Tibial artery (tissue), 4 donors: ENCODE data around the gene DNAJA3.
A peak's percentile ranks its signal among the peaks of the same experiment; 100 is the strongest.
"Not testable (repeated sequence)": the region's sequence is repeated elsewhere in the genome, so short reads cannot be mapped to it uniquely, and the experiment has no call there.

Source experiments
- DNase-seq, 2 donors: peaks; one replicate each; pipeline ENCODE4 v3.0.0-alpha.2; 2019
- H3K27ac ChIP-seq, 2 donors: fragments of 200-600 bp; sonication (generic) in 1 of 2; 1 replicate in 1 of 2; 2 replicates in 1 of 2; pipeline ENCODE4 v1.5.1; 2018 to 2019; ENCODE audit warnings: mild to moderate bottlenecking in 1 of 2
- H3K27me3 ChIP-seq, 2 donors: fragments of 200-600 bp; sonication (generic) in 1 of 2; one replicate each; pipeline versions ENCODE4 v1.5.1 to v1.6.0; 2016 to 2019
- H3K36me3 ChIP-seq, 3 donors: fragments of 200-600 bp; sonication (generic) in 2 of 3; one replicate each; pipeline ENCODE4 v1.5.1; 2016 to 2019; ENCODE audit warnings: mild to moderate bottlenecking in 2 of 3
- H3K4me1 ChIP-seq, 4 donors: fragments of 200-600 bp; sonication (generic) in 2 of 4; 1 replicate in 3 of 4; 2 replicates in 1 of 4; pipeline ENCODE4 v1.5.1; 2016 to 2019
- H3K4me3 ChIP-seq, 2 donors: fragments of 200-600 bp; sonication (generic) in 1 of 2; 1 replicate in 1 of 2; 2 replicates in 1 of 2; pipeline ENCODE4 v1.5.1; 2018 to 2019; ENCODE audit warnings: mild to moderate bottlenecking in 2 of 2
- H3K9me3 ChIP-seq, 3 donors: fragments of 200-600 bp; sonication (generic) in 1 of 3; one replicate each; pipeline ENCODE4 v1.5.1; 2016 to 2019
- CTCF ChIP-seq, 2 experiments: fragments of 200-600 bp in 1 of 2; fragments of 450-650 bp in 1 of 2; IDR thresholded peaks; one replicate each; pipeline ENCODE4 v1.5.1; 2017 to 2019; ENCODE audit warnings: antibody characterized with exemption in 2 of 2, mild to moderate bottlenecking in 1 of 2, moderate library complexity in 1 of 2
- intact Hi-C: fragments of 100-400 bp; cut with DNase I; formaldehyde crosslinking; loops from one replicate; pipeline ENCODE4 v1.15.0; 2023; ENCODE audit warnings: low total_unique reads

Gene DNAJA3

GRCh38 chr16:4390266-4391260, 35.1 kb upstream of the DNAJA3 start:
- no peak for TF ChIP-seq CTCF (IDR thresholded peaks at IDR 0.05)
- no peaks in the 10 kb centered on the region for H3K27me3 ChIP-seq
- peak overlapping the region; percentile 90 to 93 for H3K27ac ChIP-seq
- peaks cover 0 to 12% (median 5%) of the 10 kb centered on the region in 3 donors for H3K36me3 ChIP-seq
- no peaks in the 10 kb centered on the region for H3K9me3 ChIP-seq
- H3K4me1 ChIP-seq = peaks cover 0 to 81% (median 71%) of the 10 kb centered on the region in 4 donors
- intact Hi-C loops = loop anchor here (5.0 kb wide), 1 partner anchor 438 kb away; no protein-coding TSS in a partner anchor
- H3K4me3 ChIP-seq = no peak overlapping the region
- no peak for DNase-seq

GRCh38 chr16:4391631-4392381, 33.9 kb upstream of the DNAJA3 start:
- no peaks in the 10 kb centered on the region for H3K9me3 ChIP-seq
- intact Hi-C loops = loop anchor here (5.0 kb wide), 1 partner anchor 440 kb away; no protein-coding TSS in a partner anchor
- no peaks in the 10 kb centered on the region for H3K27me3 ChIP-seq
- H3K36me3 ChIP-seq = peaks cover 0 to 13% (median 5%) of the 10 kb centered on the region in 3 donors
- H3K4me3 ChIP-seq = no peak overlapping the region
- peaks cover 0 to 69% (median 58%) of the 10 kb centered on the region in 4 donors for H3K4me1 ChIP-seq
- DNase-seq = no peak
- peak overlapping the region; percentile 86 to 93 for H3K27ac ChIP-seq
- no peak for TF ChIP-seq CTCF (IDR thresholded peaks at IDR 0.05)

GRCh38 chr16:4392382-4393239, 33.1 kb upstream of the DNAJA3 start:
- H3K4me1 ChIP-seq = peaks cover 0 to 61% (median 50%) of the 10 kb centered on the region in 4 donors
- H3K4me3 ChIP-seq = no peak overlapping the region
- intact Hi-C loops = loop anchor here (5.0 kb wide), 1 partner anchor 440 kb away; no protein-coding TSS in a partner anchor
- DNase-seq = peak in 1 of 2 donors; percentile 78
- no peaks in the 10 kb centered on the region for H3K27me3 ChIP-seq
- no peak for TF ChIP-seq CTCF (IDR thresholded peaks at IDR 0.05)
- peak overlapping the region; percentile 86 to 93 for H3K27ac ChIP-seq
- no peaks in the 10 kb centered on the region for H3K9me3 ChIP-seq
- peaks cover 0 to 13% (median 5%) of the 10 kb centered on the region in 3 donors for H3K36me3 ChIP-seq

GRCh38 chr16:4393240-4393600, 32.4 kb upstream of the DNAJA3 start:
- Histone ChIP-seq H3K4me1 (peaks cover 0 to 55% (median 44%) of the 10 kb centered on the region in 4 donors), H3K9me3 (no peaks in the 10 kb centered on the region), H3K36me3 (peaks cover 0 to 13% (median 5%) of the 10 kb centered on the region in 3 donors), H3K4me3 (no peak overlapping the region), H3K27me3 (no peaks in the 10 kb centered on the region), H3K27ac (peak overlapping the region; percentile 86 to 93)
- peak in 1 of 2 experiments; percentile 25 for TF ChIP-seq CTCF (IDR thresholded peaks at IDR 0.05)
- intact Hi-C loops = loop anchor here (5.0 kb wide), 1 partner anchor 441 kb away; no protein-coding TSS in a partner anchor
- peak in 1 of 2 donors; percentile 86 for DNase-seq

GRCh38 chr16:4393850-4394249, 31.8 kb upstream of the DNAJA3 start:
- H3K36me3 ChIP-seq = peaks cover 0 to 13% (median 5%) of the 10 kb centered on the region in 3 donors
- not testable (repeated sequence) for H3K4me3 ChIP-seq

More at GRCh38 chr16:4393850-4394249, 31.8 kb upstream of the DNAJA3 start:
- not testable (repeated sequence) for DNase-seq, H3K27me3 ChIP-seq, H3K9me3 ChIP-seq
- peaks cover 0 to 54% (median 38%) of the 10 kb centered on the region in 4 donors for H3K4me1 ChIP-seq
- peak overlapping the region; percentile 86 to 93 for H3K27ac ChIP-seq
- intact Hi-C loops = loop anchor here (5.0 kb wide), 1 partner anchor 442 kb away; no protein-coding TSS in a partner anchor
